GM18511 (cell line): ENCODE measurements around the gene UBE3B.

Experiments
- ATAC-seq: cut with Tn5 transposase; IDR thresholded peaks from one replicate; pipeline ENCODE4 v1.9.1; 2021; ENCODE audit warnings: mild to moderate bottlenecking, moderate library complexity; ENCODE audit not compliant: unreplicated experiment

The UBE3B gene

GRCh38 chr12:109527489-109528123 lies 50.2 kb downstream of the UBE3B start:
- no peak for ATAC-seq

- no peak for ATAC-seq
Measured at GRCh38 chr12:109529691-109530640, 52.5 kb downstream of the UBE3B start.

- no peak for ATAC-seq
Measured at GRCh38 chr12:109531411-109531810, 54.0 kb downstream of the UBE3B start.

- ATAC-seq: no peak
Measured at GRCh38 chr12:109532721-109533486, 55.5 kb downstream of the UBE3B start.

- ATAC-seq: no peak
Measured at GRCh38 chr12:109533487-109533740, 56.0 kb downstream of the UBE3B start.

- no peak for ATAC-seq
Measured at GRCh38 chr12:109534456-109534855, 57.0 kb downstream of the UBE3B start.

GRCh38 chr12:109535231-109535862 lies 57.9 kb downstream of the UBE3B start:
- no peak for ATAC-seq

- ATAC-seq: no peak
Measured at GRCh38 chr12:109535863-109536250, 58.4 kb downstream of the UBE3B start.

GRCh38 chr12:109537136-109537535 lies 59.7 kb downstream of the UBE3B start:
- ATAC-seq: no peak

- no peak for ATAC-seq
Measured at GRCh38 chr12:109538191-109538863, 60.9 kb downstream of the UBE3B start.

- ATAC-seq: no peak
Measured at GRCh38 chr12:109539508-109539907, 62.1 kb downstream of the UBE3B start.

GRCh38 chr12:109540526-109541412 lies 63.3 kb downstream of the UBE3B start:
- no peak for ATAC-seq

- ATAC-seq: no peak
Measured at GRCh38 chr12:109541413-109541726, 63.9 kb downstream of the UBE3B start.

GRCh38 chr12:109542014-109542413 lies 64.6 kb downstream of the UBE3B start:
- ATAC-seq: no peak

- no peak for ATAC-seq
Measured at GRCh38 chr12:109542876-109543275, 65.4 kb downstream of the UBE3B start.

- ATAC-seq: no peak
Measured at GRCh38 chr12:109544955-109545531, 67.6 kb downstream of the UBE3B start.

- no peak for ATAC-seq
Measured at GRCh38 chr12:109545826-109546225, 68.4 kb downstream of the UBE3B start.

- no peak for ATAC-seq
Measured at GRCh38 chr12:109547286-109547685, 69.9 kb downstream of the UBE3B start.

GRCh38 chr12:109548258-109548657 lies 70.8 kb downstream of the UBE3B start:
- no peak for ATAC-seq
